Measurements from ENCODE around the gene ST6GAL1. TPM values are rescaled to one million over a fixed set of nuclear protein-coding genes. Genes with fewer than 3 reads are reported as not detected.
A peak's percentile ranks its signal among the peaks of the same experiment; 100 is the strongest.

Gene ST6GAL1
- total and polyA plus RNA-seq, 10 of the 15 experiments (the other 5 are each of a cell fraction or from before 2014, with no cell fraction given) = 74.2 to 248 (median 149) TPM

- TF ChIP-seq ZBTB40 (IDR thresholded peaks at IDR 0.05; ENCODE audit: borderline replicate concordance) = no peak
- no peak for TF ChIP-seq KAT2A (conservative IDR thresholded peaks at IDR 0.05; ENCODE audit: control insufficient read depth, low read depth, low read length)
- TF ChIP-seq IKZF2 (IDR thresholded peaks at IDR 0.05) = peak; percentile 97 to 98
- peak; percentile 95 for TF ChIP-seq RUNX3 (IDR thresholded peaks at IDR 0.05; ENCODE audit: low read length)
- TF ChIP-seq JUND (IDR thresholded peaks at IDR 0.05; ENCODE audit: low read depth, low read length) = peak; percentile 80; the same call in 1 of the 2 replicates
- TF ChIP-seq CEBPZ (IDR thresholded peaks at IDR 0.05; ENCODE audit: low read depth, low read length) = no peak
- peak; percentile 47; the same call in 1 of the 2 replicates for TF ChIP-seq TCF3 (IDR thresholded peaks at IDR 0.05; ENCODE audit: borderline replicate concordance, insufficient read depth, low read depth, low read length)
- no peak for TF ChIP-seq RFX5 (IDR thresholded peaks at IDR 0.05; ENCODE audit: low read depth, low read length)
- no peak for TF ChIP-seq RBBP5 (conservative IDR thresholded peaks at IDR 0.05)
- peak; percentile 81; the same call in 1 of the 2 replicates for TF ChIP-seq TARDBP (IDR thresholded peaks at IDR 0.05; ENCODE audit: borderline replicate concordance)
- peak; percentile 95 for TF ChIP-seq JUNB (IDR thresholded peaks at IDR 0.05)
- peak; percentile 75 for TF ChIP-seq PKNOX1 (IDR thresholded peaks at IDR 0.05)
- no peak for TF ChIP-seq STAT1 (conservative IDR thresholded peaks at IDR 0.05)
- no peak for TF ChIP-seq PRDM15 (CRISPR knock-in tag; IDR thresholded peaks at IDR 0.05)
- TF ChIP-seq POLR2AphosphoS5 (IDR thresholded peaks at IDR 0.05; ENCODE audit: low read length) = peak; percentile 50; the same call in 1 of the 2 replicates
- 0 out of 2 replicates have a peak, but pooled peaks have one; percentile 67 for TF ChIP-seq ZNF217 (IDR thresholded peaks at IDR 0.05)
- TF ChIP-seq FOXK2 (IDR thresholded peaks at IDR 0.05) = no peak
Observed at GRCh38 chr3:187000711-187001151, 70.4 kb downstream of the ST6GAL1 start (continued).

All from GM12878 (cell line).